Osteoblast (primary cell): ENCODE data around the gene SPINK8. TPM values are rescaled to one million over a fixed set of nuclear protein-coding genes. Genes with fewer than 3 reads are reported as not detected.

Experiments
- DNase-seq: peaks from one replicate; pipeline ENCODE4 v3.0.0; 2011; ENCODE audit warnings: low spot score, mixed read lengths; ENCODE audit not compliant: insufficient read length; ENCODE audit errors: missing footprints
- H2AFZ ChIP-seq: 2 replicates; pipeline ENCODE4 v1.6.0; 2011; ENCODE audit warnings: mild to moderate bottlenecking, low read length
- H3K27ac ChIP-seq: 2 replicates; pipeline ENCODE4 v1.5.1; 2011; ENCODE audit warnings: mild to moderate bottlenecking, low read depth, low read length, moderate library complexity
- H3K27me3 ChIP-seq: 2 replicates; pipeline ENCODE4 v1.6.0; 2012; ENCODE audit warnings: mild to moderate bottlenecking, control low read depth, inconsistent platforms, low read length, moderate library complexity; ENCODE audit not compliant: insufficient read depth
- H3K36me3 ChIP-seq: 2 replicates; pipeline ENCODE4 v1.5.1; 2011; ENCODE audit warnings: mild to moderate bottlenecking, low read length, control low read depth, moderate library complexity; ENCODE audit not compliant: insufficient read depth
- H3K4me1 ChIP-seq: 2 replicates; pipeline ENCODE4 v1.5.1; 2011; ENCODE audit warnings: mild to moderate bottlenecking, low read length, control low read depth, moderate library complexity; ENCODE audit not compliant: insufficient read depth
- H3K4me2 ChIP-seq: 2 replicates; pipeline ENCODE4 v1.6.0; 2011; ENCODE audit warnings: mild to moderate bottlenecking, low read length; ENCODE audit not compliant: insufficient read depth
- H3K4me3 ChIP-seq: fragments of 200-600 bp; sonication (generic); 3 replicates; pipeline ENCODE4 v1.5.1; 2012; ENCODE audit warnings: mild to moderate bottlenecking, low read length, inconsistent platforms; ENCODE audit not compliant: insufficient read depth
- H3K79me2 ChIP-seq: 2 replicates; pipeline ENCODE4 v1.6.0; 2012; ENCODE audit warnings: mild to moderate bottlenecking, low read length, control low read depth, inconsistent platforms; ENCODE audit not compliant: insufficient read depth
- H3K9me3 ChIP-seq: 2 replicates; pipeline ENCODE4 v1.5.1; 2011; ENCODE audit warnings: low read depth, low read length, control low read depth
- H4K20me1 ChIP-seq: 2 replicates; pipeline ENCODE4 v1.6.0; 2012; ENCODE audit warnings: mild to moderate bottlenecking, low read length, control low read depth; ENCODE audit not compliant: insufficient read depth
- total RNA-seq: library from RNA; depleted of rRNA; stranded (reverse); fragments of >200 nt; gene quantifications from 2 replicates; pipeline ENCODE4 v1.2.3, GENCODE V29; 2012
- TF ChIP-seq, protein P1 (sequence below): IDR thresholded peaks from 2 replicates; pipeline ENCODE4 v1.5.1; 2011; ENCODE audit warnings: mild to moderate bottlenecking, low read depth, low read length, moderate library complexity; ENCODE audit errors: extremely low read depth

SPINK8 gene
- total RNA-seq, 1 donor = not detected

DNA sequence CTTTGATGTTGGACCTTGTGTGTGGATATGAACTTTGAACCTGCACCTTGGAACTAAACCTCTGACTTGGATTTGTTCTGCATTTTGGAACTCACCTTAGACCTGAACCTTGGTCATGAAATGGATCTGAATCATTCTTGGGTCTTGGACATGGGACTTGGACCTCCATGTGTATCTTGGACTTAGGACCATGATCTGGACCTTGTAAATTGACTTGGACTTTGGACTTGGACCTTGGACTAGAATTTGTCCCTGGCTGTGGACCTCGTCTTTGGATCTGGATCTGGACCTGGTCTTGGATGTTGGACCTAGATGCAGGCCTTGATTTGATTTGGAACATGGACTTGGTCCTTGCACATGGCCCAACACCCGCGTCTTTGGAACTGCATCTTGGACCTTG is 47.2 kb downstream of the SPINK8 start:
- TF ChIP-seq, protein P1, sequence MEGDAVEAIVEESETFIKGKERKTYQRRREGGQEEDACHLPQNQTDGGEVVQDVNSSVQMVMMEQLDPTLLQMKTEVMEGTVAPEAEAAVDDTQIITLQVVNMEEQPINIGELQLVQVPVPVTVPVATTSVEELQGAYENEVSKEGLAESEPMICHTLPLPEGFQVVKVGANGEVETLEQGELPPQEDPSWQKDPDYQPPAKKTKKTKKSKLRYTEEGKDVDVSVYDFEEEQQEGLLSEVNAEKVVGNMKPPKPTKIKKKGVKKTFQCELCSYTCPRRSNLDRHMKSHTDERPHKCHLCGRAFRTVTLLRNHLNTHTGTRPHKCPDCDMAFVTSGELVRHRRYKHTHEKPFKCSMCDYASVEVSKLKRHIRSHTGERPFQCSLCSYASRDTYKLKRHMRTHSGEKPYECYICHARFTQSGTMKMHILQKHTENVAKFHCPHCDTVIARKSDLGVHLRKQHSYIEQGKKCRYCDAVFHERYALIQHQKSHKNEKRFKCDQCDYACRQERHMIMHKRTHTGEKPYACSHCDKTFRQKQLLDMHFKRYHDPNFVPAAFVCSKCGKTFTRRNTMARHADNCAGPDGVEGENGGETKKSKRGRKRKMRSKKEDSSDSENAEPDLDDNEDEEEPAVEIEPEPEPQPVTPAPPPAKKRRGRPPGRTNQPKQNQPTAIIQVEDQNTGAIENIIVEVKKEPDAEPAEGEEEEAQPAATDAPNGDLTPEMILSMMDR = no peak
- Histone ChIP-seq H3K36me3 (no peaks in the 10 kb centered on the region), H3K9me3 (no peaks in the 10 kb centered on the region), H3K4me2 (no peak overlapping the region), H3K27ac (no peak overlapping the region), H3K4me3 (no peak overlapping the region), H4K20me1 (no peaks in the 10 kb centered on the region), H3K79me2 (no peaks in the 10 kb centered on the region), H3K27me3 (no peaks in the 10 kb centered on the region), H2AFZ (no peak overlapping the region), H3K4me1 (peaks cover 18% of the 10 kb centered on the region)
- DNase-seq = no peak

GRCh38 chr3:48285675-48286074 is 47.8 kb downstream of the SPINK8 start:
- H3K27me3 ChIP-seq = no peaks in the 10 kb centered on the region
- H3K4me3 ChIP-seq = no peak overlapping the region
- H3K79me2 ChIP-seq = no peaks in the 10 kb centered on the region
- no peaks in the 10 kb centered on the region for H4K20me1 ChIP-seq
- DNase-seq = no peak
- H3K27ac ChIP-seq = peak overlapping the region; percentile 34
- H3K36me3 ChIP-seq = no peaks in the 10 kb centered on the region
- no peaks in the 10 kb centered on the region for H3K9me3 ChIP-seq
- H2AFZ ChIP-seq = no peak overlapping the region
- peaks cover 21% of the 10 kb centered on the region for H3K4me1 ChIP-seq
- TF ChIP-seq, protein P1 = no peak
- peak overlapping the region; percentile 15 for H3K4me2 ChIP-seq

- Histone ChIP-seq H2AFZ (no peak overlapping the region), H3K4me2 (peak overlapping the region; percentile 15), H3K27me3 (no peaks in the 10 kb centered on the region), H3K79me2 (no peaks in the 10 kb centered on the region), H3K36me3 (no peaks in the 10 kb centered on the region), H4K20me1 (no peaks in the 10 kb centered on the region), H3K27ac (peak overlapping the region; percentile 53), H3K4me3 (no peak overlapping the region), H3K9me3 (no peaks in the 10 kb centered on the region), H3K4me1 (peaks cover 25% of the 10 kb centered on the region)
- TF ChIP-seq, protein P1 = no peak
- no peak for DNase-seq
Measured at GRCh38 chr3:48285132-48285531, 48.3 kb downstream of the SPINK8 start.

GRCh38 chr3:48280881-48281280 is 52.6 kb downstream of the SPINK8 start:
- no peak for DNase-seq
- no peak overlapping the region for H2AFZ ChIP-seq
- no peak overlapping the region for H3K27ac ChIP-seq
- H3K4me3 ChIP-seq = no peak overlapping the region
- no peaks in the 10 kb centered on the region for H3K9me3 ChIP-seq
- H3K27me3 ChIP-seq = no peaks in the 10 kb centered on the region
- no peaks in the 10 kb centered on the region for H3K79me2 ChIP-seq
- H3K36me3 ChIP-seq = no peaks in the 10 kb centered on the region
- H3K4me1 ChIP-seq = peaks cover 31% of the 10 kb centered on the region
- no peak overlapping the region for H3K4me2 ChIP-seq
- no peaks in the 10 kb centered on the region for H4K20me1 ChIP-seq
- TF ChIP-seq, protein P1 = no peak
